Measurements from ENCODE around the gene ZNF804A.

ZNF804A gene

GRCh38 chr2:184654945-184655344, 56.6 kb downstream of the ZNF804A start:
- TF ChIP-seq, protein P1, sequence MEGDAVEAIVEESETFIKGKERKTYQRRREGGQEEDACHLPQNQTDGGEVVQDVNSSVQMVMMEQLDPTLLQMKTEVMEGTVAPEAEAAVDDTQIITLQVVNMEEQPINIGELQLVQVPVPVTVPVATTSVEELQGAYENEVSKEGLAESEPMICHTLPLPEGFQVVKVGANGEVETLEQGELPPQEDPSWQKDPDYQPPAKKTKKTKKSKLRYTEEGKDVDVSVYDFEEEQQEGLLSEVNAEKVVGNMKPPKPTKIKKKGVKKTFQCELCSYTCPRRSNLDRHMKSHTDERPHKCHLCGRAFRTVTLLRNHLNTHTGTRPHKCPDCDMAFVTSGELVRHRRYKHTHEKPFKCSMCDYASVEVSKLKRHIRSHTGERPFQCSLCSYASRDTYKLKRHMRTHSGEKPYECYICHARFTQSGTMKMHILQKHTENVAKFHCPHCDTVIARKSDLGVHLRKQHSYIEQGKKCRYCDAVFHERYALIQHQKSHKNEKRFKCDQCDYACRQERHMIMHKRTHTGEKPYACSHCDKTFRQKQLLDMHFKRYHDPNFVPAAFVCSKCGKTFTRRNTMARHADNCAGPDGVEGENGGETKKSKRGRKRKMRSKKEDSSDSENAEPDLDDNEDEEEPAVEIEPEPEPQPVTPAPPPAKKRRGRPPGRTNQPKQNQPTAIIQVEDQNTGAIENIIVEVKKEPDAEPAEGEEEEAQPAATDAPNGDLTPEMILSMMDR (IDR thresholded peaks at IDR 0.05; ENCODE audit: insufficient read depth, low read depth, low read length, missing control alignments): no peak
- no peak overlapping the region for H3K4me3 ChIP-seq (ENCODE audit: low read depth, low read length)
- no peak for DNase-seq (ENCODE audit: low read depth)

DNA sequence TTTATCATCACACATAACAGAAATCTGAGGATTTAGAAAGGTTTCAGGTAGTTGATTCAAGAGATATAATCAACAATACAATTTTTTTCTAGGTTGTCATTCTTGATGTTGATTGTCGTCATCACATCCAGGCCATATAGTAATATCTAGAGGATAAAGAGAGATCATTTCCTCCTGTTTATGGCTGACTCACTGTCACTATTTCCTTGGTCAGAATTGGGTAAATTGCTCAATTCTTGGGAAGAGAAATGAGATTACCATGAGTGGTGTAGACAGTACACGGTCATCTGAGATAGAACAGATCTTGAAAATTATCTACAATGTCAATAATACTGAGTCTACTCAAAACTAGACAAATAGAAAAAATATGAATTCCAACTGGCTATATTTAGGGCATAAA, 78.8 kb downstream of the ZNF804A start:
- TF ChIP-seq, protein P1 (IDR thresholded peaks at IDR 0.05; ENCODE audit: insufficient read depth, low read depth, low read length, missing control alignments): no peak

DNA sequence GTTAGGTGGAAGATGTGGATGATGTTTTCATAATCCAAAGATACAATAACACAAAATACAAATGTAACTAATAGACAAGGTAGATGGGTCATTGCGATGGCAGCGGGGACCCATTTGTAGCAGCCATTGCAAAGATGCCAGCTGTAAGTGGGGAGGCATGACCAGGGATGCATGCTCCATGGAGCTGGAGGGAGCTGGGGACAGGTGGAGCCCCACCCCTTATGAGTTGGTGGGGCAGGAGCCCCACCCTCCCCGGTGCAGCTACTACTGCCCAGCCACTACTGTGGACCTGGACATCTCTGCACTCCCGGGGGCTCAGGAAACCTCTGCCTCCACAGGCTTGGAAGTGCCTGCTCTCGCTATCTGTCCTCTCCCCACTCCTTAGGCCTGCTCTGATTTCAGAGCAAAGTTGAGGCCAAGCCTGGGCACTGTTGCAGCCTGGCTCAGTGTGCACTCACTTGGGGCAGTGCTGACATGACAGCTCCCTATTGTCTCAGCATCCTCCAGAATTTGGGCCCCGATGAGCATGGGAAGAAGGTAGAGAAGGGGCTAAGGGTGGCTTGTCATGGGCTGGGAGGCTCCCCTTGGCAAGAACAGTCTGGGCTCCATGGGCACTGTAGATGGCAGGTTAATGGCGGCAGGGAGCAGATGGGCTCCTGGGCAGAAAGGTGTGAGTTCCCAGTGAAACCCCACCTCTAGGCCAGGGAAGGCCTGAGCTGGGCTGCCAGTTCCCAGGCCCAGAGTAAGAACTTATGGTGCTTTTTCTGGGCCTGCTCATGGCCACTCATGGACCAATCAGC, 81.1 kb downstream of the ZNF804A start:
- TF ChIP-seq, protein P1 (IDR thresholded peaks at IDR 0.05; ENCODE audit: insufficient read depth, low read depth, low read length, missing control alignments): no peak
- H3K4me3 ChIP-seq (ENCODE audit: low read depth, low read length): no peak overlapping the region
- no peak for DNase-seq (ENCODE audit: low read depth)

More for the DNA sequence above, 78.8 kb downstream of the ZNF804A start:
- no peak overlapping the region for H3K4me3 ChIP-seq (ENCODE audit: low read depth, low read length)
- DNase-seq (ENCODE audit: low read depth): no peak

DNA sequence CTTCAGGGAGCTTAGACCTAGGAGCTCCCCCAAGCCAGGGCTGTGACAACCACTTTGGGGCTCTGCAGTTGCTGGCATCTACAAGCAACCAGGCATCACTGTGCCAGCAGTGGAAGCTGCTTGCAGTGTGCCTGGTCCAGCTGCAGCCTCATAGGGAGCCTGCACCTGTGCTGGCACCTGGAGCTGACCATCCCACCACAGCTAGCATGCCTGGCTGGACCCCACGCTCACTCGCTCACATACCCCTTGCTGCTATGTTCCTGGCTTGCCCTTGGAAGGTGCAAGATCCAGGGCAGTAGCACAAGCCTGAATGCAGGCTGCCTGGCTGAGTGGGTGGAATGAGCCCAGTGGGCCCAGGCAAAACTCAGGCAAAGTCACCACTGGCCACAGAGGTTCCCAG, 82.5 kb downstream of the ZNF804A start:
- H3K4me3 ChIP-seq (ENCODE audit: low read depth, low read length): no peak overlapping the region
- no peak for DNase-seq (ENCODE audit: low read depth)
- TF ChIP-seq, protein P1 (IDR thresholded peaks at IDR 0.05; ENCODE audit: insufficient read depth, low read depth, low read length, missing control alignments): no peak

- no peak overlapping the region for H3K4me3 ChIP-seq (ENCODE audit: low read depth, low read length)
- no peak for DNase-seq (ENCODE audit: low read depth)
- TF ChIP-seq, protein P1 (IDR thresholded peaks at IDR 0.05; ENCODE audit: insufficient read depth, low read depth, low read length, missing control alignments): no peak
These were observed 83.5 kb downstream of the ZNF804A start for GRCh38 chr2:184681642-184682321.

DNA sequence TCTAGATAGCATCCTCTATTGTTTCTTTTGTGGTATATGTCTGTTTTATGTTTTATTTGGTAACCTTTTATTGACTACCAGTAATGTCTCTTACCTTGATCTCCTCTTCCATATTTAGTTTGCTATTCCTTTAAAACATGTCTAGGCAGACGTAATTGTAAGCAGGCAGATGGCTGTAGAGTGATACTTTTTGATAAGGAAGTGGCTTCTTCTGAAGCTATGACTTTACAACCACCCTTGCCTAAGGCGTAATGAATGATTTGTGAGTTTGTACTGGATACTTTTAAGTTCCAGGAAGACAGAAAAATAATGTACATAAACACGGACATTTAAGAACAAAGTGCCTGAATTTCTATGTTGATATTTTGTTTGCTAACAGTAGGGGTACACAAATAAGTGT, 85.6 kb downstream of the ZNF804A start:
- no peak for DNase-seq (ENCODE audit: low read depth)
- TF ChIP-seq, protein P1 (IDR thresholded peaks at IDR 0.05; ENCODE audit: insufficient read depth, low read depth, low read length, missing control alignments): no peak
- H3K4me3 ChIP-seq (ENCODE audit: low read depth, low read length): no peak overlapping the region
